K562 (cell line): ENCODE measurements around the gene PATJ. TPM values are rescaled to one million over a fixed set of nuclear protein-coding genes. Genes with fewer than 3 reads are reported as not detected.

ENCODE experiments used
- DNMT1 ChIP-seq: fragments of 450-650 bp; IDR thresholded peaks from 2 replicates; pipeline ENCODE4 v1.6.1; 2016; ENCODE audit warnings: antibody characterized with exemption, mild to moderate bottlenecking
- EP300 ChIP-seq: IDR thresholded peaks from 2 replicates; pipeline ENCODE4 v1.6.1; 2012; ENCODE audit warnings: low read length, improper control_type of control experiment
- ETV1 ChIP-seq: fragments of 450-650 bp; conservative IDR thresholded peaks from 2 replicates; pipeline ENCODE4 v1.6.1; 2016; ENCODE audit warnings: missing genetic modification characterization, control low read depth, low read depth, missing compliant biosample characterization
- FOXJ2 ChIP-seq: fragments of 200-800 bp; sonication (Bioruptor generic); IDR thresholded peaks from 2 replicates; pipeline ENCODE4 v1.6.1; 2016; ENCODE audit warnings: missing genetic modification characterization, missing compliant biosample characterization
- FUS ChIP-seq: fragments of 200-400 bp; formaldehyde crosslinking; optimal IDR thresholded peaks from 2 replicates; pipeline ENCODE3; 2017; ENCODE audit warnings: low read depth, low read length
- HDAC1 ChIP-seq, 2 experiments: fragments of 450-650 bp; IDR thresholded peaks; 2 replicates each; pipeline ENCODE4 v1.6.1; 2016 to 2017; ENCODE audit warnings: inconsistent platforms in 1 of 2, mild to moderate bottlenecking in 1 of 2, moderate library complexity in 1 of 2
- JUN ChIP-seq, 2 experiments: sonication (generic) in 1 of 2; formaldehyde crosslinking in 1 of 2; IDR thresholded peaks; 2 replicates each; pipeline versions ENCODE4 v1.6.1 to v1.8.0; 2012 to 2022; ENCODE audit warnings: borderline replicate concordance in 2 of 2, mild to moderate bottlenecking in 2 of 2, improper control_type of control experiment in 1 of 2, low read depth in 1 of 2, low read length in 1 of 2, missing genetic modification reagents in 1 of 2
- KDM2B ChIP-seq: fragments of 250-450 bp; sonication (Bioruptor Pico); IDR thresholded peaks from 2 replicates; pipeline ENCODE4 v1.8.0; 2021; ENCODE audit warnings: mild to moderate bottlenecking, moderate library complexity
- MAFK ChIP-seq: IDR thresholded peaks from 2 replicates; pipeline ENCODE4 v1.6.1; 2011; ENCODE audit warnings: low read length, improper control_type of control experiment
- MCM3 ChIP-seq: fragments of 450-650 bp; IDR thresholded peaks from 2 replicates; pipeline ENCODE4 v1.6.1; 2016
- NUFIP1 ChIP-seq: fragments of 450-650 bp; IDR thresholded peaks from 2 replicates; pipeline ENCODE4 v1.6.1; 2018; ENCODE audit not compliant: partially characterized antibody
- PYGO2 ChIP-seq: fragments of 450-650 bp; IDR thresholded peaks from 2 replicates; pipeline ENCODE4 v1.6.1; 2016; ENCODE audit warnings: mild to moderate bottlenecking, missing genetic modification characterization, moderate library complexity, missing compliant biosample characterization
- RBM14 ChIP-seq: fragments of 200-400 bp; formaldehyde crosslinking; IDR thresholded peaks from 2 replicates; pipeline ENCODE4 v1.6.1; 2018; ENCODE audit warnings: low read depth, mild to moderate bottlenecking, low read length, moderate library complexity, borderline replicate concordance; ENCODE audit not compliant: insufficient read depth
- ZBTB2 ChIP-seq: fragments of 450-650 bp; IDR thresholded peaks from 2 replicates; pipeline ENCODE4 v1.6.1; 2016; ENCODE audit warnings: antibody characterized with exemption
- ZBTB8A ChIP-seq: fragments of 450-650 bp; IDR thresholded peaks from 2 replicates; pipeline ENCODE4 v1.6.1; 2018; ENCODE audit warnings: mild to moderate bottlenecking, moderate library complexity; ENCODE audit not compliant: partially characterized antibody
- ZNF655 ChIP-seq: fragments of 250-450 bp; sonication (Bioruptor Pico); IDR thresholded peaks from 2 replicates; pipeline ENCODE4 v1.5.0; 2021
- ZNF707 ChIP-seq: fragments of 250-450 bp; sonication (Bioruptor Pico); conservative IDR thresholded peaks from 2 replicates; pipeline ENCODE4 v1.8.0; 2022; ENCODE audit warnings: inconsistent platforms, mild to moderate bottlenecking, moderate library complexity
- polyA plus RNA-seq, 8 experiments: library from polyadenylated mRNA; depleted of rRNA in 4 of 8; stranded (reverse) in 5 of 8; unstranded in 3 of 8; fragments of >200 nt; fragmentation: Nextera tagmentation in 2 of 8; fragmentation: Illumina TruSeq in 1 of 8; extraction: Ambion mirVana in 2 of 8; extraction: Trizol in 1 of 8; gene quantifications; 2 replicates each; pipeline versions ENCODE4 v1.2.1 to v1.2.3, GENCODE V29; 2011 to 2014; ENCODE audit warnings: inconsistent platforms in 1 of 8, missing spikeins in 1 of 8
- total RNA-seq, 7 experiments: library from RNA; depleted of rRNA in 6 of 7; stranded (reverse); fragments of >200 nt in 6 of 7; fragmentation: Illumina TruSeq in 2 of 7; extraction: Trizol in 2 of 7; gene quantifications; 2 replicates each; pipeline versions ENCODE4 v1.2.1 to v1.2.3, GENCODE V29; 2011 to 2021; ENCODE audit warnings: low replicate concordance in 1 of 7
- TF ChIP-seq, protein P1 (sequence below): sonication (generic); formaldehyde crosslinking; IDR thresholded peaks from 2 replicates; pipeline ENCODE4 v1.9.0; 2022; ENCODE audit warnings: mild to moderate bottlenecking, missing genetic modification reagents
- TF ChIP-seq, protein P2 (sequence below): sonication (generic); formaldehyde crosslinking; IDR thresholded peaks from 2 replicates; pipeline ENCODE4 v1.8.0; 2022; ENCODE audit warnings: mild to moderate bottlenecking, missing genetic modification reagents
- TF ChIP-seq, protein P3 (sequence below): fragments of 450-650 bp; conservative IDR thresholded peaks from 2 replicates; pipeline ENCODE4 v1.6.1; 2016; ENCODE audit warnings: missing genetic modification characterization, low read depth, mild to moderate bottlenecking, missing compliant biosample characterization, moderate library complexity

PATJ gene
- total and polyA plus RNA-seq, 9 of the 15 experiments (the other 6 are each of a cell fraction or from before 2014, with no cell fraction given): 0.22 TPM; not detected in 8

GRCh38 chr1:61708953-61709907 lies 33.0 kb upstream of the PATJ start (continued):
- no peak for TF ChIP-seq ZBTB8A
- TF ChIP-seq ZBTB2: peak; percentile 70; the same call in 1 of the 2 replicates
- TF ChIP-seq FOXJ2 (tag): no peak
- no peak for TF ChIP-seq ZNF655 (CRISPR knock-in tag)
- TF ChIP-seq ZNF707 (CRISPR knock-in tag): no peak
- TF ChIP-seq, protein P1, sequence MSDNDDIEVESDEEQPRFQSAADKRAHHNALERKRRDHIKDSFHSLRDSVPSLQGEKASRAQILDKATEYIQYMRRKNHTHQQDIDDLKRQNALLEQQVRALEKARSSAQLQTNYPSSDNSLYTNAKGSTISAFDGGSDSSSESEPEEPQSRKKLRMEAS (CRISPR knock-in tag): no peak
- TF ChIP-seq FUS: no peak
- TF ChIP-seq, protein P2, sequence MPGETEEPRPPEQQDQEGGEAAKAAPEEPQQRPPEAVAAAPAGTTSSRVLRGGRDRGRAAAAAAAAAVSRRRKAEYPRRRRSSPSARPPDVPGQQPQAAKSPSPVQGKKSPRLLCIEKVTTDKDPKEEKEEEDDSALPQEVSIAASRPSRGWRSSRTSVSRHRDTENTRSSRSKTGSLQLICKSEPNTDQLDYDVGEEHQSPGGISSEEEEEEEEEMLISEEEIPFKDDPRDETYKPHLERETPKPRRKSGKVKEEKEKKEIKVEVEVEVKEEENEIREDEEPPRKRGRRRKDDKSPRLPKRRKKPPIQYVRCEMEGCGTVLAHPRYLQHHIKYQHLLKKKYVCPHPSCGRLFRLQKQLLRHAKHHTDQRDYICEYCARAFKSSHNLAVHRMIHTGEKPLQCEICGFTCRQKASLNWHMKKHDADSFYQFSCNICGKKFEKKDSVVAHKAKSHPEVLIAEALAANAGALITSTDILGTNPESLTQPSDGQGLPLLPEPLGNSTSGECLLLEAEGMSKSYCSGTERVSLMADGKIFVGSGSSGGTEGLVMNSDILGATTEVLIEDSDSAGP (CRISPR knock-in tag): no peak
- TF ChIP-seq DNMT1: no peak
- no peak for TF ChIP-seq MCM3
- TF ChIP-seq, protein P3, sequence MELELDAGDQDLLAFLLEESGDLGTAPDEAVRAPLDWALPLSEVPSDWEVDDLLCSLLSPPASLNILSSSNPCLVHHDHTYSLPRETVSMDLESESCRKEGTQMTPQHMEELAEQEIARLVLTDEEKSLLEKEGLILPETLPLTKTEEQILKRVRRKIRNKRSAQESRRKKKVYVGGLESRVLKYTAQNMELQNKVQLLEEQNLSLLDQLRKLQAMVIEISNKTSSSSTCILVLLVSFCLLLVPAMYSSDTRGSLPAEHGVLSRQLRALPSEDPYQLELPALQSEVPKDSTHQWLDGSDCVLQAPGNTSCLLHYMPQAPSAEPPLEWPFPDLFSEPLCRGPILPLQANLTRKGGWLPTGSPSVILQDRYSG: no peak
- 0 out of 4 replicates have a peak, but pooled peaks of 1 of the 2 experiments have one; percentile 61 for TF ChIP-seq HDAC1 (IDR thresholded peaks at IDR 0.05)
- TF ChIP-seq JUN (IDR thresholded peaks at IDR 0.05; ENCODE audit: borderline replicate concordance, low read depth, low read length): 0 out of 2 replicates have a peak, but pooled peaks have one; percentile 7
- no peak for TF ChIP-seq JUN (CRISPR knock-in tag; IDR thresholded peaks at IDR 0.05; ENCODE audit: borderline replicate concordance)
- no peak for TF ChIP-seq NUFIP1
- TF ChIP-seq KDM2B (CRISPR knock-in tag): no peak
- TF ChIP-seq MAFK: peak; percentile 75
- no peak for TF ChIP-seq RBM14
- no peak for TF ChIP-seq ETV1 (tag)
- peak; percentile 61; the same call in 1 of the 2 replicates for TF ChIP-seq EP300
- no peak for TF ChIP-seq PYGO2 (tag)
